Upper lobe of left lung (tissue), 4 donors: ENCODE measurements around the gene HOXA7.

Experiments used
- CTCF ChIP-seq, 6 experiments: fragments of 450-650 bp in 4 of 6; fragments of 200-600 bp in 2 of 6; sonication (generic) in 2 of 6; IDR thresholded peaks; one replicate each; pipeline ENCODE4 v1.5.1; 2016 to 2019; ENCODE audit warnings: antibody characterized with exemption in 6 of 6
- EP300 ChIP-seq, 4 donors: sonication (generic); formaldehyde crosslinking; IDR thresholded peaks; one replicate each; pipeline ENCODE4 v1.5.1; 2017; ENCODE audit warnings: antibody characterized with exemption in 4 of 4, control low read depth in 2 of 4

- TF ChIP-seq CTCF (IDR thresholded peaks at IDR 0.05) (no peak), EP300 (IDR thresholded peaks at IDR 0.05) (no peak)
Observed at GRCh38 chr7:27119412-27119911, 37.0 kb downstream of the HOXA7 start.
